Measurements from ENCODE around the gene RAPH1.

DNA sequence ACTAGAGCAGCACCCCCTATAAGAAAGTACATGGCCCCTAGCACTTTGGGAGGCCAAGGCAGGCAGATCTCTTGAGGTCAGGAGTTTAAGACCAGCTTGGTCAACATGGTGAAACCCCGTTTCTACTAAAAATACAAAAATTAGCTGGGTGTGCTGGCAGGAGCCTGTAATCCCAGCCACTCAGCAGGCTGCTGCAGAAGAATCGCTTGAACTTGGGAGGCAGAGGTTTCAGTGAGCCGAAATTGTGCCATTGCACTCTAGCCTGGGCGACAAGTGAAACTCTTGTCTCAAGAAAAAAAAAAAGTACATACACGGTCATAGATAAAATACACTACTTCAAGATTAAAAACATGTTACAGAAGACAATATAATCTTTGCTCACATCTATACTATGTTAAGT lies 63.8 kb downstream of the RAPH1 start:
- TF ChIP-seq, protein P1, sequence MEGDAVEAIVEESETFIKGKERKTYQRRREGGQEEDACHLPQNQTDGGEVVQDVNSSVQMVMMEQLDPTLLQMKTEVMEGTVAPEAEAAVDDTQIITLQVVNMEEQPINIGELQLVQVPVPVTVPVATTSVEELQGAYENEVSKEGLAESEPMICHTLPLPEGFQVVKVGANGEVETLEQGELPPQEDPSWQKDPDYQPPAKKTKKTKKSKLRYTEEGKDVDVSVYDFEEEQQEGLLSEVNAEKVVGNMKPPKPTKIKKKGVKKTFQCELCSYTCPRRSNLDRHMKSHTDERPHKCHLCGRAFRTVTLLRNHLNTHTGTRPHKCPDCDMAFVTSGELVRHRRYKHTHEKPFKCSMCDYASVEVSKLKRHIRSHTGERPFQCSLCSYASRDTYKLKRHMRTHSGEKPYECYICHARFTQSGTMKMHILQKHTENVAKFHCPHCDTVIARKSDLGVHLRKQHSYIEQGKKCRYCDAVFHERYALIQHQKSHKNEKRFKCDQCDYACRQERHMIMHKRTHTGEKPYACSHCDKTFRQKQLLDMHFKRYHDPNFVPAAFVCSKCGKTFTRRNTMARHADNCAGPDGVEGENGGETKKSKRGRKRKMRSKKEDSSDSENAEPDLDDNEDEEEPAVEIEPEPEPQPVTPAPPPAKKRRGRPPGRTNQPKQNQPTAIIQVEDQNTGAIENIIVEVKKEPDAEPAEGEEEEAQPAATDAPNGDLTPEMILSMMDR (IDR thresholded peaks at IDR 0.05) = no peak
- TF ChIP-seq POLR2A (IDR thresholded peaks at IDR 0.05) = no peak
